Anterior cingulate cortex (tissue), 58 donors: ENCODE results near the gene MYLIP.

Experiments used
- DNase-seq, 58 donors: peaks; one replicate each; lab custom pipeline; 2025; lab: John Stamatoyannopoulos, UW

The MYLIP gene

GRCh38 chr6:16128759-16129622 lies at the start of gene MYLIP:
Gene MYLIP (plus strand): TSS chr6:16129086. CDS start chr6:16129323, 237 bp downstream.
- DNase-seq = peak; percentile 61 to 99 (median 98)

DNA sequence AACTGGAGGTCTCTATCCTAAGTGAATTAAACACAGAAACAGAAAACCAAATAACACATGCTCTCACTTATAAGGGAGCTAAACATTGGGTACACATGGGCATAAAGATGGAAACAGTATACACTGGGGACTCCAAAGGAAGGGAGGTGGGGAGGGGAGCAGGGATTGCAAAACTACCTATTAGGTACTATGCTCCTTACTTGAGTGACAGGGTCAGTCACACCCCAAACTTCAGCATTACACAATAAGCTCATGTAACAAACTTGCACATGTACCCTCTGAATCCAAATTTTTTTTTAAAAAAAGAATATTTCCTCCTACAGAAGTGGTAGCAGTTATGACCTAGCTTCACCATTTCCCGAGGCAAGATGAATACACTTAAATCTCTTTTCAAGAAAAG lies 49.5 kb upstream of the MYLIP start:
- DNase-seq = no peak

DNA sequence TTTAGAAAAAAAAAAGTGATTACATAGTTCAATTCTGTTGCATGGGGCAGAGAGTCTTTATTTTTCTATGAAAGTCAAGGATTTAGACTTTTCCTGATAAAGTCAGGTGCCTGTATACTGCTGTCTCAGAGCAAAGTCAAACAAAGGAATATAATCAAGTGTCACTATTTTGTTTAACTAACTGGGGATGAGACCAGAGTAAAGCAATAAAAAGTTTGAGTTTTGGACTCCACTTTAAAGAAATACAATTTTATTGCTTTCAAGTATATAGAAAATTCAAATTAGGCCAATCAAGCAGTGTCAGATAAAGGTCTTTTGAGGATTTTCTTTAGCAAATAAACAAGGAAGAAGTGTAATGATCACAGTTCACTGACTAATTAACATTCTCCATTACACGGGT lies 48.7 kb upstream of the MYLIP start:
- no peak for DNase-seq

- DNase-seq = no peak
Observed at GRCh38 chr6:16081326-16081725, 47.6 kb upstream of the MYLIP start.

GRCh38 chr6:16082361-16082760 lies 46.5 kb upstream of the MYLIP start:
- DNase-seq = peak in 1 of 58 donors; percentile 2

GRCh38 chr6:16086965-16087364 lies 41.9 kb upstream of the MYLIP start:
- no peak for DNase-seq

DNA sequence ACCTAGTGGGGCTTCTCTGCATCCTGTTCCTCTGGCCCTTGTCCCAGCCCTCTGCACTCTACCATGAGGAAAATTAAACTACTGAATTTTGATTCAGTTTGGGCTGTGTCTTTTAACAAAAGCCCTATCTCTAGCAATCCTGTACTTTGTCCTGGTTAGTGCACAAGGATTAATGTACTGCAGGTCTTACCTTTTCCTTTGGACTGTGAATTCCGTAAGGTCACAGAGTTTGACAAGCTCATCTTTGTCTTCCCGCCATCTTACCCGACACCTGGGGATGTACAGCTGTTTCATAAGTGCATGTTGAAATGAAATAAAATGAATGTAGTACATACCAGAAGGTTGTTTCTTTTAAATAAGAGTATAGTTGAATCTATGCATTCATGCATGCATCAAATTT lies 41.5 kb upstream of the MYLIP start:
- DNase-seq = no peak

DNA sequence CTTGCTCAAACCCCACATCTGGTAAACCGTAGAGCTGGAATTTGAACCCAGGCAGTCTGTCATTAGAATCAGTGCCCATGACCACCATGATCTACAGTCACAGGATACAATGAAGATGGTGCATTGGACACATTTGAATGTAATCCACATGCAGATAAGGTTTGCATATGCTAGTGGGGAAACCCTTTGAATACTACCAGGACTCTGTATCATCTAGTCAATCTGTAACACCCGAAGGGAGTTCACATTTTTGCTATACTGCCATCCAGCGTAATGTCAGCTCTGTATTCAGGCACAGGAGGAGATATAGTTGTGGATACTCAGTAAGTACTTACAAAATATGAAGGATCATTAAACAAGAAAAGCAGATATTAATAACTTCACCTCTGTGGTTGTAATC lies 40.5 kb upstream of the MYLIP start:
- no peak for DNase-seq

- no peak for DNase-seq
Observed at GRCh38 chr6:16089232-16090062, 39.4 kb upstream of the MYLIP start.

DNA sequence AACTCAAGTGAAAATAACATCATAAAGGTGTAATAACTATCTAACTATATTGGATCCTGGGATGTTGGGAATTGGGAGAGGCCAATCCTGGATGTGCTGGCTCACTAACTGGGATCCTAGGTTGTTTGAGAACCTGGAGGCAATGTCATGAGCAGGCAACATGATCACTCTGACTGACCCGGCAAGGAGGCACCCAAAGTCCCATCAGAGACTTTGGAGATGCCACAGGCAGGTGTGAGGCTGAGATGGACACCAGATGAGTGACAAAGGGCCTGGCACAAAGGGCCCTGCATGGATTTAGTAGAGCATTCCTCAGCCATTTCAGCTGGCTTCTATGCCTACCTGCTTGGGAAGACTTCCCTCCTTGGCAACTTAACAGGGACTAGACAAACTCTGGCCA lies 38.4 kb upstream of the MYLIP start:
- DNase-seq = no peak

DNA sequence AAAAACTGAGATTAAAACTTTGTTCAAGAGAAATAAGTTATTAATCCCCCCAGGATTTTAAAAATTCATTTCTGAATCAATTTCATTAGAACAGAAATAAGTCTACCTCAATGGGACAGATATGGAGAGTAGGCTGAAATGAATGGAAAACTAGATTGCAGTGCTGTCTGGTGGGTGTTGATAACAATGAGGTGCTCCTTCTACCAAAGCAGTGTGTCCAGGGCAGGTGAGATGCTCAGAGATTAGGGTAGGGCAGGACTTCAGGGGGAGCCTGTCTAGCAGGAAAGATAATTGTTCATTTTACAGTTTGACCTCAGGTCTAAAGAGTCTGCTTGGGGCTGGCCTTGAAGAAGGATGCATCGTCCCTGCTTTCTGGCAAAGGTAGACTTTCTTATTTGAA lies 38.0 kb upstream of the MYLIP start:
- DNase-seq = no peak

DNA sequence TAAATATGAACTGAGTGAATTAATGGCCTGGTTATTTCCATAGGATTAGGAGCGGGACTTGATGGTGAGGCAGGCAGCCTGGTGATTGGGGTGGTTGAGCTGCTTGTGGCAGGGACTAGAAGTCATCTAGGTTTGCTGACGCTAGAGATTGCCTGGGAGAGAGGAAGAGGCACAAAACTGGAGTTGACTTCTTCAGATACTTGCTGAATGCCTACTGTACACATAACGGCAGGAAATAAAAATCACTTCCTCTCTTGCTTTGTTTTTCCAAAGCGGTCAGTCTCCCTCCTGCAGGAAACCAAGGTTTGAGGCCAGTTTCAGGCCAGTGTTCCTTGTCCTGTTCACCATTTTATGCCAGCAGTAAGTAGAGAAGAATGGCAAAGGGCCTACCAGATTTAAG lies 36.7 kb upstream of the MYLIP start:
- DNase-seq = no peak

DNA sequence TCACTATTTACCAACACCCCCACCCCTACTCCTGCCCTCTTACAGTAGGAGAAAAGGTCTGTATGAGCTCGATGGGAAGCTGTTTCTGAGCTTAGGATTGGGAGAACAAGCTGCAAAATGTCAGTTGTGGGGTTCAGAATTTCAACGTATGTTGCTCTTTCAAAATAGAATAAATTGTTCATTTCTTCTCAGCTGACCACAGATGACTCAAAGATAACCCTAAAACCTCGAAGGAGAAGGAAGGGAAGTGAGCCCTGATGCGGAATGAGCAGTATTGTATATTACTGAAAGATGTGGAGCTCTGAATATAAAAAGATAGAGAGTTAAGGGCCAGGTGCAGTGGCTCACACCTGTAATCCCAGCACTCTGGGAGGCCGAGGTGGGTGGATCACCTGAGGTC lies 35.9 kb upstream of the MYLIP start:
- DNase-seq = no peak

GRCh38 chr6:16095180-16095579 lies 33.7 kb upstream of the MYLIP start:
- DNase-seq = no peak

- no peak for DNase-seq
Observed at GRCh38 chr6:16097382-16098171, 31.3 kb upstream of the MYLIP start.

- no peak for DNase-seq
Observed at GRCh38 chr6:16098211-16098610, 30.7 kb upstream of the MYLIP start.

DNA sequence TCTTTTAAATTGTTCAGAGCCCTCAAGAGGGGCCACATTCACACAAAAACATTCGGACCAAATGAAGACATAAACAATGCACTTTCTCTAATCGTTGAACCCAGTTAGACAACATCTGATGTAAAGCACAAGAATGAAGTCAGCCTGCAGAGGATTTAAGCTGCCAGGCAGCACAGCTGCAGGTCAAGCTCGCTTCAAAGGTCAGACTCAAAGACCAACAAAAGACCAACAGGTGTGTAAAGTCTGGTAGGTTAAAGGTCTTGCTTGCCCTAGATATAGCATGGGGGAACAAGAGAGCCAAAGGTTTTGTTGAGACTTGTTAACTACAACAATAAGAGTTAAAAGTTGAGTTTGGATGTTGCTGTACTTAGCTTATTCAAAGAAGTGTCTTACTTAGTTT lies 26.7 kb upstream of the MYLIP start:
- no peak for DNase-seq

GRCh38 chr6:16103722-16104121 lies 25.2 kb upstream of the MYLIP start:
- no peak for DNase-seq

GRCh38 chr6:16104624-16105433 lies 24.1 kb upstream of the MYLIP start:
- peak in 4 of 58 donors; percentile 1 to 31 (median 2) for DNase-seq

DNA sequence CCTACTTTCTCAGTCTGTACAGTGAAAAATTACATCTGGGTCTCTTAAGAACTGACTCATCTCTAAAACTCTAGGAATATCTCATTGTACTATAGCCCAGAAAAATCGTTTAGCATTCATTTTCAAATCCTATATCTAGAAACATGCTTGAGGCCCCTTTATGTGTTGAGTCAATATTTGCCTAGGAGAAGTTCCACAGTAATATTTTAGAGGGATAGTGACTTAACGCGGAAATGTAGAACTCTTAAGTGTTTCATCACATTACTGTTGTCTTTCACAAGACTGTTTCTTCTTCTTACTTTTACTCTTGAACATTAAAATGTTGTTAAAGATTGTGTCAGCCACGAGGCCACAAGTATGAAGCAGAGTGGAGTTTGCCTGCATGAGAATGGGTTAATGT lies 23.0 kb upstream of the MYLIP start:
- DNase-seq = no peak
